GM18873 (cell line): ENCODE measurements around the gene RAB8A.
"Not testable (repeated sequence)": the region's sequence is repeated elsewhere in the genome, so short reads cannot be mapped to it uniquely, and the experiment has no call there.

Experiments
- ATAC-seq: cut with Tn5 transposase; IDR thresholded peaks from one replicate; pipeline ENCODE4 v1.9.1; 2021; ENCODE audit warnings: mild to moderate bottlenecking, moderate library complexity, moderate number of reproducible peaks; ENCODE audit not compliant: unreplicated experiment, low FRiP score

Gene RAB8A

DNA sequence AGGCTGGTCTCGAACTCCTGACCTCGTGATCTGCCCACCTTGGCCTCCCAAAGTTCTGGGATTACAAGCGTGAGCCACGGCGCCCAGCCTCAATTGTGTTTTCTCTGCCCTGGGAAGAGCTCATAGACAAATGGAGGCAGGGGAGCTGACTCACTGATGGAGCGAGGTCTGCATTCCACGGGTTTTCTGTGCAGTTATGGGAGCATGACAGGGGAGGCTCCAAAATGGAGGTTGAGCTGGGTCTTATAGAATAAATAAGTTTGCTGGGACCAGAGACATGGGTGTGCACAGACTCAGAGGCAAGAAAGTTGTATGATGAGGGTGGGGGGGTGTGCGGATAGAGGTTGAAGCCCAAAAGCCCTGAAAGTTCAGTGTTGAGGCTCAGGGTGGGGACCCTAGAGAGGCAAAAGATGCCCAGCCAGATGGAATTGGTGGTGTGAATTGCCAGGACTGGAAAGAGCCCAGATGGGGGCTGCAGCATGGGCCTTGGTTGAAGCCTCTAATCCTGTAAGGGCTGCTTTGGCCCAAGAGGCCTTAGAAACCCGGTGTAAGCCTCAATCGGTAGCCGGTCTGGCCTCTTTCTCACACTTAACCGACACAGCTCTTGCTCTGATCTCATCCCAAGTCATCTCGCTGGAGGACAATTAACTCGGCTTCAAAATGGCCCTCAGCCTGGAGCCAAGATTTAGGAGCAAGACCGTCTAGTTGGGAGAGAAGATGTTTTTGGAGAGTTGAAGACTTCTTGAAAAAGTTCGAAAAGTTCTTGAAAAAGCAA is 33.5 kb upstream of the RAB8A start:
- ATAC-seq, result peak; percentile 1

DNA sequence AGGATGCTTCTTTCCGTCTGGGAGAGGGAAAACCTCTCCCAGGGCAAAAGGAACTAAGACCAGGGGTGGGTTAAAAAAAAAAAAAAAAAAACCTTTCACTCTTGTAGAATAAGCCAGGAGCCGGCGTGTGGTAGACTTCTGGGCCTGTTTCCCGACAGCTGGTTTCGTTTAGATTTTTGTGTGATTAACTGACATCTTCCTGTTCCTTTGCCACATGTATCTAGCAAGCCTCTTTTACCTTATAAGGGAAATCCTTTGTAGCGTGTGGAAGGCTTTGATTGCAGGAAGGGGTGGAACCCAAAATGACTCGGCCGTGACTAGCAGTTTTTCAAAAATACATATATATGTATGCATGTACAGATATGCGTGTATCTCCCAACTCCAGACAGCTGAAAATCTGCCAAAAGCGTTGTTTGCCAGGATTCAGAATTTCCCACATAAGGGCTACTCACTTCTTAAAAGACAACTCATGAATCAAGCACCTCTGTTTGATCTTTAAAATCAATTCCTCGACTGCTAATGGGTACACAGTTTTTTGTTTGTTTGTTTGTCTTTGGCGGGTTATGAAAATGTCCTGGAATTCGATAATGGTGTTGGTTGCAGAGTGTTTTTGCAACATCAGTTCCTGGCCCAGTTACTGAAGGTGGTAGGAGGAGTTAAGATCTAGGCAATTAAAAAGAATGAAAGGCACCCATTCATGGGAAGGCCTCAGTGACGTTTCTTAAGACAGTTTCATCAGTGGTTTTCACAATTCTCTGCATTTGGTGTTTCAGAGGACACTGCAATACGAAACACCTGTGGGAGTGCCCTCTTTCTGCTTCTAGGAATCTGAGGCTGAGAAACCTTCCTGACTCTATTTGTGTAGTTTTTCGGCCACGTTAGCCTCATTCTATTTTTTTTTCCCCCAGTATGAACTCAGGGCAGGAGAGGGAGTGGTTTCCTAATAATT is 32.7 kb upstream of the RAB8A start:
- ATAC-seq, result peak; percentile 40

DNA sequence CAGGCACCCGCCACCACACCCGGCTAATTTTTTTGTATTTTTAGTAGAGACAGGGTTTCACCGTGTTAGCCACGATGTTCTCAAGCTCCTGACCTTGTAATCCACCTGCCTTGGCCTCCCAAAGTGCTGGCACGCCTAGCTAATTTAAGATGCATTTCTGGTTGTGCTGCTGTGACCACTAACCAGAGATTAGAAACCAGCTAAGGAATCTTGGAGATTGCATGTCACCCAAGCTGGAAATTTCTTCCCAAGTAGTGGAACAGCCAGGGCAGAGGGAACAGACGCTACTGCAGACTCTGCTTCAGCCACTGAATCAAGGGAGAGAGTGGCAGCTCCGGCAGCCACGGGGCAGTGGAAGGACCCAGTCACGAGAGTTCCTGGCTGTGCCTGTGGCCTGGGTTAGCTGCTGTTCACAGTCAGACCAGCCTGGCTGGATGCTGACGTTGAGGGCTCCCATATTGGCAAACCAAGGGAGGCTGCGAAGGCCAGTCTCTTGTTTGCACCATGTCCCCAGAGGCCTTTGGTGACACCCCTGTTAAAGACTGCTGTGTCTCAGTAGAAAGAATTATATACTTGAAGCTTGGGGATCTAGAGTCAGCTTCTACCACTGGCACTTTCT is 27.5 kb upstream of the RAB8A start:
- no peak for ATAC-seq

DNA sequence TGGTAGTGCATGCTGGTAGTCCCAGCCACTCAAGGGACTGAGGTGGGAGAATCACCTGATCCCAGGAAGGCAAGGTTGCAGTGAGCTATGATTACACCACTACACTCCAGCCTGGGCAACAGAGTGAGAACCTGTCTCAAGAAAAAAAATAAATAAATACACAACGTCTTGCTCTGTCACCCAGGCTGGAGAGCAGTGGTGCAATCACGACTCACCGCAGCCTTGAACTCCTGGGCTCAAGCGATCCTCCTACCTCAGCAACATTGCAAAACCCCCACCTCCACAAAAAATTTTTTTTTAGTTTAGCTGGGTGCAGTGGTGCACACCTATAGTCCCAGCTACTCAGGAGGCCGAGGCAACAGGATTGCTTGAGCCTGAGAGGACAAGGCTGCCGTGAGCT is 26.6 kb upstream of the RAB8A start:
- no peak for ATAC-seq

DNA sequence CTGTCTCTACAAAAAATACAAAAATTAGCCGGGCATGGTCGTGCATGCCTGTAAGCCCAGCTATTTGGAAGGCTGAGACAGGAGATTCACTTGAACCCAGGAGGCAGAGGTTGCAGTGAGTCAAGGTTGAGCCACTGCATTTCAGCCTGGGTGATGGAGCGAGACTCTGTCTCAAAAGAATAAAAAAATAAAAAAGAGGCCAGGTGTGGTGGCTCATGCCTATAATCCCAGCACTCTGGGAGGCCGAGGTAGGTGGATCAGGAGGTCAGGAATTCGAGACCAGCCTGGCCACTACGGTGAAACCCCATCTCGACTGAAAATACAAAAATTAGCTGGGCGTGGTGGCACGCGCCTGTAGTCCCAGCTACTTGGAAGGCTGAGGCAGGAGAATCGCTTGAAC is 24.3 kb upstream of the RAB8A start:
- not testable (repeated sequence) for ATAC-seq

DNA sequence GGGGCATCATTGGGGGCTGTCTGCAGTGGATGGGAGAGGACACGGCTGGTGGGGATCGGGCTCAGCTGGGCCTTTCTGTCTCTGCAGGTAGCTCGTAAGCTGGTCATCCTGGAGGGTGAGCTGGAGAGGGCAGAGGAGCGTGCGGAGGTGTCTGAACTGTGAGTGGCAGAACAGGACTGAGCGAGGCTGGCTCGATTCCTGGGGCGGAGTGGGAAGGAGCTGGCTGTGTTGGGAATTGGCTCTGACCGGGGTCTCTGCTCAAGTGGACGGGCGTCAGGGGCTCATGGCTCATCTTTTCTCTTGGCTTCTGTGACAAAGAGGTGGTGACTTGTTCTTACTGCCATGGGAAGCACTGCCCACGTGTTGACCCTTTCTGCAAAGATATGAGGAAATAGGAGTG is 23.7 kb upstream of the RAB8A start:
- ATAC-seq, result no peak

DNA sequence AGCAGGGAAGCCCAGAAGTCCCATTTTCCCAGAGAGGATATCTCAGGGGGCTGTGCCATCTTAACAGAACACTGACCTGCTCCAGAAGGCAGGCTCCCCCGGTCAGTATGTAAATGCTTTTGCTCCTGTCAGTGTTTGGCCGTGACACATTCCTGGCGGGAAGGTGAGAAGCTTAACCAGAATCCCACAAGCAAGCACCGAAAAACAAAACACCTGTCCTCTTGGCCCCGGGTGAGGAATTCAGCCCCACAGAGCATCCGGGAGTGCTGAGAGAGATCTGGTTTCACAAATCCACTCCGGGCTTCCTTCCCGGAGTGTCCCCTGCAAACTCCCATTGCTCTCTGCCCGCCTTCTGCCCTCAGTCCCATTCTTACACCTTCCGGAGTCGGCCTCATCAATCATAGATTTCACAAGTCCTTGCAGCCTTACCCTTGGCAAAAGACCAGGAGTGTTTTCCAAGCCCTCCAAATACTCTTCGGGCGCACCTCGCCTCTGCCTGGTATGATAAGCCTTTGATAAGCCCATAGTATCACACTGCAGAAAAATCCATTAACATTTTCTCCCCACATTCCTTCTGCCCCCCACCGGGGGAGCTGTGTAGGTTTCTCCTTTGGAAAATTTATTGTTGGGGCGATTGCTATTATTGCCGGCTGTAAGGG is 23.2 kb upstream of the RAB8A start:
- ATAC-seq, result no peak

DNA sequence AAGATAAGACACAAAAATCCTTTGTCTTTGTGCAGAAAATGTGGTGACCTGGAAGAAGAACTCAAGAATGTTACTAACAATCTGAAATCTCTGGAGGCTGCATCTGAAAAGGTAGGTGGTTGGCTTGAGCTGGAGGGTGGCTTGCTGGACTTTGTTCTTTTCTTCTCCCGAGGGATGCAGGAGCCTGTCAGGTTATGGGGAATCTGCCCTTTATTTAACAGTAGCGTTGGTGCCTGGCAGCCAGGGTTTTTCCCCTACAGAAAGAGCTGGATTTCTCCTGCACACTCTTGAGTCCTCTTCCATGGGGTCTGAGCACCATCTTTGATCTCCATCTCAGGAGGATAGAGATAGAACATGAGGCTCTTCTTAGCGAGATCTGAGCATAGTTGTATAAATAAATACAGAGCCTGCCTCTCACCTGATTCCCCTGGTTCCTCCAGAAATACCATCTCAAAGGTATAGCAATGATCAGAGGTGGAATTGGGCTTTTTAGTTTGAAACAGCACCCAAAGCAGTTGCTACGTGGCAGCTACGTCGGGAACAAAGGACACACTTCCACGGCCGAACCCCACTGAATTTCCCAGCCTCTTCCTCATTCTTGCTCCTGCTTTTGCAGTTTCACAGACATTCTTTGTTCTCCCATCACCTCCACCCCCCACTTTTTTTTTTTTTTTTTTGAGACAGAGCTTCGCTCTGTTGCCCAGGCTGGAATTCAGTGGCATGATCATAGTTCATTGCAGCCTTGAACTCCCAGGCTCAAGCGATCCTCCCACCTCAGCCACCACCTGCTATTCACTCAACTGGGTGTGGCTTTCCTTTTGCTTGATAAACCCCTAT is 22.5 kb upstream of the RAB8A start:
- no peak for ATAC-seq

DNA sequence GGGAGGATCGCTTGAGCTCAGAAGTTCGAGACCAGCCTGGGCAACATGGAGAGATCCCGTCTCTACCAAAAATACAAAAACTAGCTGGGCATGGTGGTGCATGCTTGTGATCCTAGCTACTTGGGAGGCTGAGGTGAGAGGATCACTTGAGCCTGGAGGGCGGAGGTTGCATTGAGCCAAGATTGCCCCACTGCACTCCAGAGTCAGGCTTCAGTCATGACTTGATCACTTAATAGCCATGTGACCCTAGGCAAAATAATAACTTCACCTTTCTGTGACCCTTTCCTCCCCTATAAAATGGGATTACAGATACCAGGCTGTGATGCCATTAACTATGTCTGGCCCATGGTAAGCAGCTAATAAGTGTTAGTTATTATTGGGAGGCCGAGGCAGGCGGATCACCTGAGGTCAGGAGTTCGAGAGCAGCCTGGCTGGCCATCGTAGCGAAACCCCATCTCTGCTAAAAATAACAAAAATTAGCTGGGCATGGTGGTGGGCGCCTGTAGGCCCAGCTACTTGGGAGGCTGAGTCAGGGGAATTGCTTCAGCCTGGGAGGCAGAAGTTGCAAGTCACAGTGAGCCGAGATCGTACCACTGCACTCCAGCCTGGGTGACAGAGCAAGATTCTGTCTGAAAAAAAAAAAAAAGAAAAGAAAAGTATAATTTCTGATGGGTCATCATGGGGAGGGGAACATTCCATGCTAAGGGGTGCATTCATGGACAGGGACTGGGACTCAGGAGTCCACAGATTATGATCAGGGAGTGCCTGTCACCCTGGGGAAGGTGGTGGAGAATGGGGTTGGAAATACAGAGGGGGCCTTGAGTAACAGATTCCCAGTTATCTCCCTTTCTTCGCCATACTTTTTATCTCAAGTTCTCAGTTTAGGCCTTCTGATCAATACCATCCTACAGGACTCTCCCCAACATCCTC is 19.9 kb upstream of the RAB8A start:
- ATAC-seq, result no peak

DNA sequence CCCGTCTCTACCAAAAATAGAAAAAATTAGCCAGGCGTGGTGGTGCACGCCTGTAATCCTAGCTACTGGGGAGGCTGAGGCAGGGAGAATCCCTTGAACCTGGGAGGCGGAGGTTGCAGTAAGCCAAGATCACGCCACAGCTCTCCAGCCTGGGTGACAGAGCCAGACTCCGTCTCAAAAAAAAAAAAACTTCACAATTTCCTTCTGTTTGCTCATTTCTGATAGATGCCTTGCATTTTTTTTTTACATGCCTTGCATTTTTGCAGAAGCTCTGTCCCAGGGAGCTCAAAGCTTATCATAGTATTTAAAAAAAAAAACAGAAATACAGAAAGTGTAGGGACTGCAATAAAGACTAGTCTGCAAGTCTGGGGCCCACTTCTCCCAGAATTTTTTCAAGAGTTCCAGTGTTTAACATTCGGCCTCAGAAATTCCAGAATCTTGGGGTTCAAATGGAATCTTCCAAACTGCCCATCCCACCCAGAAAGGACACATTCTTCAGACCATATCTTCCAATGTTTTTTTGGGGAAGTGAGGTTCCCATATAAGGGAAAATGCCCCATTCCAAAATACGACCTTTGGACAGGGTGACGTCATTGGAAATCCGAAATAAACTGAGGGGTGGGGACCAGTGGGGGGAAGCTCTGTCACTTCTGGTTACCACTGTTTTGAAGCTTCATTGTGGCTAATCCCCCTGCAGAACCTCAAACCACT is 17.2 kb upstream of the RAB8A start:
- ATAC-seq, result no peak

DNA sequence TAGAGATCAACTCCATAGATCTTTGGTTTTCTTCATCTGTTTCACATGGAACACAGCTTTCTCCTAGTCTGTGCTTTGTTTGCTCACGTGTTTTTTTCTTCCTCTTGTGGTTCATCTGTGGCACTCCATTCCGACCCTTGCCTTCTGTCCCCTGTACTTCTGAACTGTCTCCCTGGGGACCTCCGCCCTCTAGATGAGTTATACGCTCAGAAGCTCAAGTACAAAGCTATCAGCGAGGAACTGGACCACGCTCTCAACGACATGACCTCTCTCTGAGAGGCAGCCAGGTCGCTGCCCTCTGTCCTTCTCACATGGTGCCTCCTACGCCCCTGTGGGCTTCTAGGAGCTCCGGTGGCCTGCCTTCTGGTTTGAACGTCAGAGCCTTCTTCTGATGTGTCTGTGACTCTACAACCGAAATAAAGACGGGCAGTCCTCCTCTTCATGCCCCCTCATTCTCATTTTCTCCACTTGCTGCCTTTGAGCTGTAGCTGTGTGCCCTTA is 16.6 kb upstream of the RAB8A start:
- no peak for ATAC-seq

DNA sequence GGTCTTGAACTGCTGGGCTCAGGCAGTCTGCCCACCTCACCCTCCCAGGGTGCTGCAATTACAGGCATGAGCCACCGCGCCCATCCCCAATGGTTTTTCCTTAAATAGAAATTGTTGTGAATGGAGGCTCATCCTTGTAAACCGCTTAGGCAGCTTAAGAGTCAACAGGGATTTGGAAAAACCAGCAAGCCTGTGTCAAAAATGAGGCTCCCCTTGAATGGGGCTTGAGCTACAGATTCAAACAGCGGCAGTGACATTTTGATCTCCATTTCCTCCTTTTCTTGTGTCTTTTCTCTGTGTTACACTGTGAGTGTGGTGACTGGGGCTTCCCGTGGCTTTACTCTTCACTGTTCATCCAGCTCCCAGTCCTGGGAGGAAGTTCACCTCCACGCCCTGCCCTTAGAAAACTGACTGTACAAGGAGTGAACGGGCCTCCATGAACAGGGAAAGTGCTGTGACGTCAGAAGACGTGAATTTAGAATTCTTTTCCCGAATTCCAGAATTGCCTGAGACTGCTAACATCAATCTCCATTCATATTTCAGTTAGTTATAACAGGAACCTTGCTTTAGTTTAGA is 15.3 kb upstream of the RAB8A start:
- no peak for ATAC-seq

DNA sequence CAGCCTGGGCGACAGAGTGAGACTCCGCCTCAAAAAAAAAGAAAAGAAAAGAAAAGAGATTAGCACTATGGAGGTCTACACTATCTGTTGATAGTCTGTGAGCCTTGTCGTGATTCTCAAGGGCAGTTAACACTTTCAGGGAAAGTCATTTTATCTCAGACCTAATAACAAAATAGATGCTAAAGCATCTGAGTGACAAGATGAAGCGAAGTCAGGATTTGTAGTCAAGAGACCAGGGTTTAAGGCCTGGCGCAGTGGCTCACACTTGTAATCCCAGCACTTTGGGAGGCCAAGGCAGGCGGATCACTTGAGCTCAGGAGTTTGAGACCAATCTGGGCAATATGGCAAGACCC is 13.3 kb upstream of the RAB8A start:
- no peak for ATAC-seq

DNA sequence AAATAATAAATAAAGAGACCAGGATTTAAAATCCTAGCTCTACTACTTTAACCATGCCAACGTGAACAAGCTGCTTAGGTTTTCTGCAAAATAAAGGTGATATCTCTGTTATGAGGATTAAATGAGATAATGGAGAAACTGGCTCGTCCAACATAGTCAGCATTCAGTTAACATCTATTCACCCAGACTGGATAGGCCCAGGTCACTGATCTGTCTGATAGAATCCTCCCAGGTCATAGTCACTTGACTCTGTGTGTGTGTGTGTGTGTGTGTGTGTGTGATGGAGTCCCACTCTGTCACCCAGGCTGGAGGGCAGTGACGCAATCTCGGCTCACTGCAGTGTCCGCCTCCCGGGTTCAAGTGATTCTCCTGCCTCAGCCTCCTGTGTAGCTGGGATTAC is 12.9 kb upstream of the RAB8A start:
- no peak for ATAC-seq

DNA sequence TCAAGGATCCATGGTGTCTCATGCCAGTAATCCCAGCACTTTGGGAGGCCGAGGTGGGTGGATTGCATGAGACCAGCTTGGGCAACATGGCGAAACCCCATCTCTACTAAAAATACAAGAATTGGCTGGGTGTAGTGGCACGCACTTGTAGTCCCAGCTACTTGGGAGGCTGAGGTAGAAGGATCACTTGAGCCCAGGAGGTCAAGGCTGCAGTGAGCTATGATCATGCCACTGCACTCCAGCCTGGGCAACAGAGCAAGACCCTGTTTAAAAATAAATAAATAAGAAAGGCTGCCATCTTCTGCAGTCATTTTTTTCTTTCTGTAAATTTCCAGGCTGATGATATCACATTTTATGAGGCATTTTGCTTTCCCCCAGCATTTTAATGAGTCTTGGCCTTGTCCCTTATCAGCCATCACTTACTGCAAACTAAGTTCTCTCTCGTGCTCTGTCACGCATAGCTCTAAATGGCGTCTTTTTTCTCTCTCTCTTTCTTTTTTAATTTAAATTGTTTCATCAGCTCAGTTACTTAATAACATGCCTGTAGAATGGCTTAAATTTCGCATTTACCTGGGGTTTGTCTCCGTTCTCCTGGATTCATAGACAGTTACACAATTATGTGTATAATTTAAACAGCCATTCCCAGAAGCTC is 12.2 kb upstream of the RAB8A start:
- ATAC-seq, result not testable (repeated sequence)

DNA sequence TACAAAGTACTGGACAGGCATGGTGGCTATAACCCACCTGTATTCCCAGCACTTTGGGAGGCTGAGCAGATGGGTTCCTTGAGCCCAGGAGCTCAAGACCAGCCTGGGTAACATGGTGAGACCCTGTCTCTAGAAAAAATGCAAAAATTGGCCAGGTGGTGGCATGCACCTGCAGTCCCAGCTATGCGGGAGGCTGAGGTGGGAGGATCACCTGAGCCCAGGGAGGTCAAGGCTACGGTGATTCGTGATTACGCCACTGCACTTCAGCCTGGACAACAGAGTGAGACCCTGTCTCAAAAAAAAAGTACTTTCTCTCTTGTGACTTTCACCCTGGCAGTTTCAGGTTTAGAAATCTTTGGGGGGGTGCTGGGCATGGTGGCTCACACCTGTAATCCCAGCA is 11.2 kb upstream of the RAB8A start:
- ATAC-seq, result no peak

DNA sequence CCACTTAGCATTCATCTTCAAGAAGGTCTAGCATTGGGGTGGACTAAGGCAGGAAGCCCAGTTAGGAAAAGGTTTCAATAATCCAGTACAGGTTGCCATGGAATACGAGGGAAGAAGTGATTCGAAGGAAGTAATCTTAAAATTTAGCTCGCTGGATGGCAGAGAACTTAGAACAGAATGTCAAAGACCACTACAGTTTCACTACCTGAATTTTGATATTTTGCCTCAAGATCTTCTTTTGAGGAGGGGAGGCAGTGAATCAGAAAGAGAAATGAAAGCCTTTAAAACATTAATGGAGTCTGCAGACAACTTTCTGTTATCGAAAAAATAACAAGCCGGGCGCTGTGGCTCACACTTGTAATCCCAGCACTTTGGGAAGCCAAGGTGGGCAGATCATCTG is 7.0 kb upstream of the RAB8A start:
- no peak for ATAC-seq
